IPS-NIHi7 (cell line): ENCODE results near the gene NT5C.

ENCODE experiments used
- DNase-seq: peaks from one replicate; pipeline ENCODE4 v3.0.0; 2012; ENCODE audit warnings: mixed read lengths; ENCODE audit errors: extremely low spot score

The NT5C gene

GRCh38 chr17:75116737-75117136 lies 14.8 kb downstream of the NT5C start:
- no peak for DNase-seq

DNA sequence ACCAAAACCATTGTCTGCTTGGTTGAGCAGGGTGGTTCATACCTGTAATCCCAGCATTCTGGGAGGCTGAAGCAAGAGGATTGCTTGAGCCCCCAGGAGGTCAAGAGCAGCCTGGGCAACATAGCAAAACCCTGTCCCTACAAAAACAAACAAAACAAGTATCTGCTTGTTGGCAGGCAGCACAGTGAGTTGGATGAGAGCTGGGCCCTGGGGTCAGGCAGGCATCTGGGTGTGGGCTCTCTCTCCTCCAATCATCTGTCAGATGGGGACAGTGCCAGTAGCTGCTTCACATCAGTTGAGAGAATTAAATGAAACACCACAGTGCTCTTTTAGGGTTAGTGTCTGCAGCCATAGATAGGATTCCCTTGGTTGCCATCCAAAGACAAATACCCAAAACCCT lies 16.0 kb downstream of the NT5C start:
- DNase-seq, result no peak

DNA sequence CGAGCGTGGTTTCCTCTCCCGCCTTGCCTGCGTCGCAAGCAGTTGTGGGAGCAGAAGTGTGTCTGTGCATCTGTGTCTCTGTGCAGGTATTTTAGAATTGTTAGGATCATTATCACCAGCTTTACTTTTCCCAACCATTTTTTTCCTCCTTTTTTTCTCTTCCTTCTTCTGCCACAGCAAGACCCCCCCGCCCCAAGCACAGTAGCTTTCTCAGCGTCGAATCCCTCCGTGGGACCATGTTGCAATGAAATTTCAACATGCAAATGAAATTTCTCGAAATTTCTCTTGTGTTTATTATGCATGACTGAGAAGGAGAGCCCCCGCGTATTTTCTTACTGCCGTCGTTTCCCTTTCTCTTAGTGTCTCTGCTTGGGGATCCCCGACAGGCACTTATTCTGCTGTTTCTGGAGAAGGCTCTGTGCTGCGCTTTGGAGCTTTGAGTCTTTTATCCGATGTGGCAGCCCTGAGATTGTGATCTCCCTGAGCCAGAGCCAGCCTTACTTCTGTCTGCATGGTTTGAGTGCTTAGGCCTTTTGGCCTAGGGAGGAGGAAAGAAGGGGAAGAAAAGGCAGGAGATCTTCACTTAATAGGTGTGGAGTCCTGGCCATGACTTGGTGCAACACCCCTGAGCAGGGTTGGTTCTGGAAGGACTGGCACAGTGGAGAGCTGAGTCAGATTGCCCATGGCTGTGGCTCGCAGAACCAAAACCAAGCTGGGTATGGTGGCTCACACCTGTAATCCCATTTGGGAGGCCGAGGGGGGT lies 16.8 kb downstream of the NT5C start:
- DNase-seq, result no peak

GRCh38 chr17:75113798-75114551 lies 17.6 kb downstream of the NT5C start:
- peak; percentile 84 for DNase-seq

- no peak for DNase-seq
Observed at GRCh38 chr17:75111777-75112335, 19.7 kb downstream of the NT5C start.

DNA sequence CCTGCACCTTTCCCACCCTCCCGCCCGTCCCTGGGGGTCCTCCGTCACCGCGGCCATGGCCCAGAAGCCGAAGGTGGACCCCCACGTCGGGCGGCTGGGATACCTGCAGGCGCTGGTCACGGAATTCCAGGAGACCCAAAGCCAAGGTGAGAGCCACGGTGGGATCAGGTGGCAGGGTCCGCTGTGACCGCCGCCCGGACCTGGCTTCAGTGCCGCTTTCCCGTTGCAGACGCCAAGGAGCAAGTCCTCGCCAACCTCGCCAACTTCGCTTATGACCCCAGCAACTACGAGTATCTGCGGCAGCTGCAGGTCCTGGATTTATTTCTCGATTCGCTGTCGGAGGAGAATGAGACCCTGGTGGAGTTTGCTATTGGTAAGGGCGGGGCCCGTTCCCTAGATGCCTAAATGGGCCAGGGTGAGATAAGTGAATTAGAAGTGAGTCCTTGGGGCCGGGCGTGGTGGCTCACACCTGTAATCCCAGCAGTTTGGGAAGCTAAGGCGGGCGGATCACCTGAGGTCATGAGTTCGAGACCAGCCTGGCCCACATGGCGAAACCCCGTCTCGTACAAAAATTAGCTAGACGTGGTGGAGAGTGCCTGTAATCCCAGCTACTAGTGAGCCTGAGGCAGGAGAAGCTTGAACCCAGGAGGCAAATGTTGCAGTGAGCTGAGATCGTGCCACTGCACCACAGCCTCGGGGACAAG lies 21.2 kb downstream of the NT5C start:
- DNase-seq, result no peak

DNA sequence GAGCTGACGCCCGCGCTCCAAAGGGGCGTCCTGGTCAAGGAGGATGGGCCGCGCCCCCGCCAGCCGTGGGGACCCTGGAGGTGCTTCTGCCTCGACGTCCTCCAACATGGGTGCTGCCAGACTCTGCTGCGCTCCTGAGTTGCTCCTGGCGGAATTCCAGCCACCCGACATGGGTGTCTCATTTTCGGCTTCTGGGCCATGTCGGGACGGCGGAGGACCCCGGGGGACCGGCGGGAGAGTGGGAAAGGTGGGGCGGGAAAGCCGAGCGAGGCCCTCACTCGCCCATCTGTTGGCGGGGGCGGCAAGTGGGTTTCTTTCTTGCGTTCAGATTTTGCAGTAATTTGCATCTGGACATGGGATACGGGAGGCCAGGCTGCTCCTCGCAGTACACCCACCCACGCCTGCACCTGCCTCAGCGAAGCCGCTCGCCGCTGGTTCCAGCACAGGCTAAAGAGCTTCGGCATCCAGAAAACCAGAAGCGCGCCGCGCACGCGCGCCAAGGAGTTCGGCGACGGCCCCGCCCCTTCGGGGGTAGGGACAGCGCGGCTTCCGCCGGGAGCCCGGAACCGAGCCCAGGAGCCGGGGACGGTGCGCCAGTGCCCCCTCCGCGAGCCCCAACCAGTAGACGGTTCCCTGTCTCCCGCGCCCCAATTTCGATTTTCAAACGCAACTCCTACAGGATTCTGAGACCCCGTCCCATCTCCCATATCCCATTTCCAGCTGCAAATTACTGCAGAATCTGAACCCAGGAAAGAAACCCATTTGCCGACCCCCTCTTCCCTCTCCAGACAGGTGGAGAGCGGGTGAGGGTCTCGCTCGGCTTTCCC lies 21.9 kb downstream of the NT5C start, which contains the start of gene ARMC7:
ARMC7 (plus strand) TSS at position 563 of the 827 bp plus-strand sequence. CDS start 320 bp downstream, outside the sequence.
- peak; percentile 97 for DNase-seq

DNA sequence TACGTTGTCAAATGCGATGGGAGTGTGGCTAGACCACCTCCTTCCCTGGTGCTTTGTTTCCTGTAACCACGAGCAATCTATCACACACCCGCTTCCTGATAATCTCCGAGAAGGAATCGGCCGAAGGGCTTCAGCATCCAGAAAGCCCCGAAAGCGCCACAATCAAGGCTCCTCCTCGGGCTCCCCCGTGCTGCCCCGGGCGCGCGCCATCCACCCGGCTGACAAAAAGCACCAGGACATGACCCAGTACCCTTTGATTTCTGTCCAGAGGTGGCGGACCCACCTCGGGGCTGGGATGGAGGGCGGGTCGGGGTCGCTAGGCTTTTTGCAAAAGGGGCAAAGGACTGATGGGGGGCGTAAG lies 22.5 kb downstream of the NT5C start:
- no peak for DNase-seq

DNA sequence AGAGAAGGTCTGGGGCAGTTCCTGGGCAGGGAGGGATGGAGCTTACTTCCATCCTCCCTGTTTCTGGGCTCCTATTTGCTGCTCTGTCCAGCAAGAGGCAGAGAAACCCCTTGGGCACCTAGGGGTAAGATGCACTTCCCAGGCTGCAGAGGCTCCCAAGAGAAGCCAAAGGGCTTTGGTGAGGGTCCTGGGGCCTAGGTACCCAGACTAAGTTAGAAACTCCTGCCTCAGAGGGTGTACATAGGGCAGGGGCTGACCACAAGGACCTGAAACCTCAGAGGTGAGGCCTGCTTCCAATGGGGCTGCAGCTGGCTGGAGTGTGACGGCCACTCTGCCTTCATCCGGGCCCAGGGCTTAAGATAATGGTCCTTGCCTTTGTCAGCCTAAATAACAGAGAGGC lies 23.3 kb downstream of the NT5C start:
- no peak for DNase-seq

DNA sequence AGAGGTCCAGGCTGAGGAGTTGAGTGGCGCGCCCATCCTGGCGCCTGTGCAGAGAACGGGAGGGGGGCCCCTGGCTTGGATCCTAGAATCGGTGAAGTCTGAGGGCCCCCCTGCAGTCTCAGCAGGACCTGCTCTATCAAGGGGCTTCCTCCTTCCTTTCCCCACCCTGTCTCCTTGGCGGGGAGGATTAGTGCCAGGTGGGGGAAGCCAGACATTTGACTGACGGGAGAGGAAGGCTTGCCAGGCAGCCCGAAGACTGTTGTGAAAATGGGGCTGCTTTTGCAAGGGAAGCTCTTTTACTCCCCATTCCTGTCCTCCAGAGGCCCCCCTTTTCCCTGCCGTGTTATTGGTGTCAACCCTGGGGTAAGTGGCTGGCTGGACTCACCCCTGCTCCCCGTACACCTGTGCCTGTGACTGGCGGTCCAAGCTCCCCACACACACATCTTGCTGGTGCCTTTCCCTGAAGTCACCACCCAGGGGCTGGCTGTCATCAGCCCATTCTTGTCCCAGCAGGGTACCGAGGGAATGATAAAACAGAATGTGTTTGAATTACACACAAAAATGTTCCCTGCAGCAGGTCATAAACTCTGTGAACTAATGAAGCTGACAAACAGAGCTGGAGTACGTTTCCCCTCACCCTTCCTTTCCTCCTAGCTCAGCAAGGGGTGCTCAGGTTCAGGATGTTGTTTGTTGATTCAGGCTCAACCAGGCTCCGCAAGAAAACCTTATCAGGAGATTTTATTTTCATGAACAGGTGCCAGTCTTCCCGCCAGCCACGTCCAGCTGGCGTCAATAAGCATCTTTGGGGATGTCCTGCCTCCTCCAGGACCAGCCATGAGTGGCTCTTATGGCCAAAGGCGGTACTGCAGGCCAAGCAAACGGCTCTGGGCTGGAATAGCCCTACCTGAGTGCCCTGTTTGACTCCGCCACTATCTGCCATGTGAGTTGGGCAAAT lies 26.1 kb downstream of the NT5C start:
- peak; percentile 83 for DNase-seq

DNA sequence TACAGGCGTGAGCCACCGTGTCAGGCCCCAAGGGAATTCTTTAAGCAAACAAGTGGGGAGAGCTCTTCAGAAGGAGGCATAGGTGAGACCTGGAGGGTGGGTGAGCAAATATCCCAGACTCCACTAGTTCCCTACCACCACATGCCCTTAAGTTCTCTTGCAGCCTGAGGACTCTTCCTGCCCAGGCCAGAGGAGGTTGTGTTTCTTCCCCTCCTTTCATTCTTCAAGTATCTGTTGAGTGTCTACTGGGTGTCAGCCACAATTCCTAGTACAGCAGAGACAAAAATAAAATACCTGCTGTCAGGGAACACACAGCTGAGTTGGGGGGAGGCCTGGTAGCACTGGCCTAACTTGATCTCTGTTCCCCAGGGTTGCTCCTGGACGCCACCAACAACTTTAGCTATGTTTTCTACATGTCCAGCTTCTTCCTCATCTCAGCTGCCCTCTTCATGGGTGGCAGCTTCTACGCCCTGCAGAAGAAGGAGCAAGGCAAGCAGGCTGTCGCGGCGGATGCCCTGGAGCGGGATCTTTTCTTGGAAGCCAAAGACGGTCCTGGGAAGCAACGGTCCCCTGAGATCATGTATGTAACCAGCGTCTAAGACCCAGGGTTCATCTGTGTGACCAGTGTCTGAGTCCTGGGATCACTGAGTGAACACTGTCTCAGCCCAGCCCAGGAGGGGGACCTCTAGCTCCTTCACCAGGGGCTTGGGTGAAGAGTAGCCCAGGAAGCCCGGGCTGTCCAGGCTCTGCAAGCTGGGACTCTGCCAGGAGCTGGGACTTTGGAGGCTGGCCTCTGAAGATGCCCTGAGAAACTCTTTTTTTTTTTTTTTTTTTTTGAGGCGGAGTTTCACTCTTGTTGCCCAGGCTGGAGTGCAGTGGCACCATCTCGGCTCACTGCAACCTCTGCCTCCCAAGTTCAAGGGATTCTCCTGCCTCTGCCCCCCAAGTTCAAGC lies 27.7 kb downstream of the NT5C start:
- DNase-seq, result no peak

DNA sequence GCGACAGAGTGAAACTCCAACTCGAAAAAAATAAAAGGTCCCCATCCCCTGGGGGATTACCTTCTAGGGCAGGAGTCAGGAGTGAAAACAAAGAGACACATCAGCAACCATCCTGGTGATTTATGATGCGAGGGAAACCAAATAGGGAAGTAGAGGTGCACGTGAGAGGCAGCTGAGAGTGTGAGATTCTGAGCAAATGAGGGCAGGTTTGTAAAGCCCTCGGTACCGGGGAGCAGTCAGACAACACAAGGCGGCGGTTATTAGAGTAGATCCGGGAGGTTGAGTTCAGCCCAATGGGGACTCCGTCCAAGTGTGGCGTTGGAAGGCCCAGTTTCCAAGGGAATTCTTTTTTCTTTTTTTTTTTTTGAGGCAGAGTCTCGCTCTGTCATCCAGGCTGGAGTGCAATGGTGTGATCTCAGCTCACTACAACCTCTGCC lies 29.1 kb downstream of the NT5C start:
- no peak for DNase-seq

DNA sequence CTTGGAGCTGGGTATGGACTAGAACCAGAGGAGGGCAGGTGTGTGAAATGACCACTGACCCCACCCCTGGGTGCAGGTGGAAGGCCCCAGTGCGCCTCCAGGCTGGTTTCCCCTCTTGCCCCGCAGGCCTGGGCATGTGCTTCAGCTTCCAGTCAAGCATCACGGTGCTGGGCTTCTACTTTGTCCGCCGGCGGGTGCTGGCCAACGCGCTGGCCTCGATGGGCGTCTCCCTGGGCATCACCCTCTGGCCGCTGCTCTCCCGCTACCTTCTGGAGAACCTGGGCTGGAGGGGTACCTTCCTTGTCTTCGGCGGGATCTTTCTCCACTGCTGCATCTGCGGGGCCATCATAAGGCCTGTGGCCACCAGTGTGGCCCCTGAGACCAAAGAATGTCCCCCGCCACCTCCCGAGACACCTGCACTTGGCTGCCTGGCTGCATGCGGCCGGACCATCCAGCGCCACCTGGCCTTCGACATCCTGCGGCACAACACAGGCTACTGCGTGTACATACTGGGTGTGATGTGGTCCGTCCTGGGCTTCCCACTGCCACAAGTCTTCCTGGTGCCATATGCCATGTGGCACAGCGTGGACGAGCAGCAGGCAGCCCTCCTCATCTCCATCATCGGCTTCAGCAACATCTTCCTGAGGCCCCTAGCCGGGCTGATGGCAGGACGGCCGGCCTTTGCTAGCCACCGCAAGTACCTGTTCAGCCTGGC lies 31.5 kb downstream of the NT5C start:
- DNase-seq, result no peak

GRCh38 chr17:75098861-75099260 lies 32.7 kb downstream of the NT5C start:
- DNase-seq, result no peak

- no peak for DNase-seq
Observed at GRCh38 chr17:75097865-75098264, 33.7 kb downstream of the NT5C start.

DNA sequence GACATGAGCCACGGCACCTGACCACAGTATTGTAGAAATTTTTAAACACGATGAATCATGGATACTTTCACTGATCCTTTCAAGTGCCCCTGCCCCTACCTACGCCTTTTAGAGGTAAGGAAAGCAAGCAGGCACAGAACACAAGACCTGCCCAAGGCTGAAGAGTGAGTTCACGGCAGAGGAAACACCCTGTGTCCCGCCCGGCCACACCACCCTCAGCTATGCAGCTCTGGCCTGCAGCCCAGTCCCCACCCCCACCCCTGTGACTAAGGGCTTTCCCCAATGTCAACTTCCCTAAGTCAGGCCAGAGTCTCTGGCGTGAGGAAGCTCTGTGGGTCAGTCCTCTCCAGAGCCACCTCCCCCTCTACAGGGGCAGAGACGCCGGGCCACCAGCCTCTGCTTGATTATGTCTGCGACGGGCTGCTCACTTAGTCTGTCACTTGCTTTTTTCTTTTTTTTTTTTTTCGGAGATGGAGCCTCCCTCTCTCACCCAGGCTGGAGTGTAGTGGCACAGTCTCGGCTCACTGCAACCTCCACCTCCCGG lies 35.4 kb downstream of the NT5C start:
- DNase-seq, result peak; percentile 64

DNA sequence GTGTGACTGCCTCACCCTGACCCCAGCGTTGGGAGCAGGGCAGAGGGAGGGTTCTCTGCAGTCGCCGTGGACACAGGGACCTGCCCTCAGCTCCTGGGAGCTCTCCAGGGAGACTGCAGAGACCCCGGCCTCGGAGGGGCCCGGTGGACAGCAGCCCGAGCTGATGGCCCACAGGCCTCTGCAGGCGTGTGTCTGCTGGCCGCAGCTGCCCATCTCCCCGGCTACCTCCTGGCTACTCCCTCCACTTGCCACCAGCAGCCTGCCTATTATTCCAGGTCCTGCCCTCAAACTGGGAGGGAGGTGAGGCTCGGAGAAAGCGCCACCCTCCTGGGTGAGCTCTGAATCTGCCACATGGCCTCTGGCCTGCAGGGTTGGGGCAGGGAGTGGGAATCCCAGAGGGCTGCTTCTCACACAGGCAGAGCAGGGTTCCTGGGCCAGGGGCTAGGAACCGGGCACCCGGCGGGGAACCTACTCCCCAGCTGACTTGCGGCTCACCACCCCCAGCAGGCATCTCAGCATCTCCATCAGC lies 36.6 kb downstream of the NT5C start:
- DNase-seq, result no peak
